Smooth muscle cell (in vitro differentiated cells): ENCODE measurements around the gene TEX2. TPM values are rescaled to one million over a fixed set of nuclear protein-coding genes. Genes with fewer than 3 reads are reported as not detected.

ENCODE experiments used
- DNase-seq: peaks from one replicate; lab custom pipeline; 2025; ENCODE audit not compliant: unreplicated experiment; lab: John Stamatoyannopoulos, UW
- H2AFZ ChIP-seq: fragments of 200-600 bp; sonication (generic); 2 replicates; pipeline ENCODE4 v1.6.0; 2016; ENCODE audit warnings: antibody characterized with exemption, low read depth, mild to moderate bottlenecking
- H3F3A ChIP-seq: fragments of 200-600 bp; sonication (generic); 2 replicates; pipeline ENCODE4 v1.6.0; 2017; ENCODE audit warnings: antibody characterized with exemption, low read depth
- H3K27ac ChIP-seq: fragments of 200-600 bp; sonication (generic); 2 replicates; pipeline ENCODE4 v1.5.1; 2016; ENCODE audit warnings: low read depth, mild to moderate bottlenecking
- H3K27me3 ChIP-seq: fragments of 200-600 bp; sonication (generic); 2 replicates; pipeline ENCODE4 v1.6.1; 2016; ENCODE audit warnings: low read depth, mild to moderate bottlenecking
- H3K36me3 ChIP-seq: fragments of 200-600 bp; sonication (generic); 2 replicates; pipeline ENCODE4 v1.5.1; 2016; ENCODE audit warnings: low read depth
- H3K4me1 ChIP-seq: fragments of 200-600 bp; sonication (generic); 2 replicates; pipeline ENCODE4 v1.5.1; 2016; ENCODE audit warnings: low read depth
- H3K4me2 ChIP-seq: fragments of 200-600 bp; sonication (generic); 2 replicates; pipeline ENCODE4 v1.6.0; 2016; ENCODE audit warnings: mild to moderate bottlenecking
- H3K4me3 ChIP-seq: fragments of 200-600 bp; sonication (generic); 2 replicates; pipeline ENCODE4 v1.5.1; 2016; ENCODE audit warnings: mild to moderate bottlenecking
- H3K79me2 ChIP-seq: fragments of 200-600 bp; sonication (generic); 2 replicates; pipeline ENCODE4 v1.6.0; 2016; ENCODE audit warnings: low read depth, mild to moderate bottlenecking
- H3K9ac ChIP-seq: fragments of 200-600 bp; sonication (generic); 2 replicates; pipeline ENCODE4 v1.6.0; 2016; ENCODE audit warnings: low read depth
- H3K9me3 ChIP-seq: fragments of 200-600 bp; sonication (generic); replicated peaks from 2 replicates; pipeline ENCODE4 v1.5.1; 2016; ENCODE audit warnings: low read depth
- H4K20me1 ChIP-seq: fragments of 200-600 bp; sonication (generic); 2 replicates; pipeline ENCODE4 v1.6.0; 2016; ENCODE audit warnings: low read depth
- WGBS: methylation state at CpG from one replicate; pipeline ENCODE4 v1.1.7; 2016; ENCODE audit warnings: low lambda C conversion rate; 5-methylcytosine and 5-hydroxymethylcytosine counted together
- polyA plus RNA-seq: library from polyadenylated mRNA; unstranded; fragments of >200 nt; fragmentation: Nextera tagmentation; extraction: Ambion mirVana; gene quantifications from 2 replicates; pipeline ENCODE4 v1.2.1, GENCODE V29; 2016
- total RNA-seq: library from RNA; depleted of rRNA; stranded (reverse); fragments of >200 nt; gene quantifications from 2 replicates; pipeline ENCODE4 v1.2.3, GENCODE V29; 2014
- TF ChIP-seq, protein P1 (sequence below): fragments of 200-600 bp; sonication (generic); IDR thresholded peaks from 2 replicates; pipeline ENCODE4 v1.5.1; 2017; ENCODE audit warnings: borderline replicate concordance, mild to moderate bottlenecking, antibody characterized with exemption; ENCODE audit not compliant: insufficient read depth, poor library complexity, severe bottlenecking

Gene TEX2
- total and polyA plus RNA-seq, 2 experiments from 2014 or later, result 8.6 to 26.2 TPM

DNA sequence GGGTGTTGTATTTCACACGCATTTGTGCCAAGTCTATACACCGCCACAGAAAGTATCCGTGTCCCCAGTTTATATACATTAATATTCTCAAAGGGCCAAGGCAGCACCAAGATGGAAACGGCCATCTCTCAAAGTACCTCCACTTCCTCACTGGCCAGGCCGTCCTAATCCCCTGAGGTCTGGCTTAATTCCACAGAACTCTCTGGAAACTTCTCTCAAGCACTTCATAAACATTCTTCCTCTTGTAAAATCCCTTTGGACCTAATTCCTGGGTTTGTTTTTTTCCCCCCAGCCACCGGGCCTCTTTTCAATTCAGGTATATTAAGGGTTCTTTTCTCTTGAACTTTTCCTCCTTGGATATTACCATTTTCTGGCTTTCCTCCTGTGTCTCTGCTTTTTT, 128.1 kb downstream of the TEX2 start:
- no peaks in the 10 kb centered on the region for H3K27me3 ChIP-seq
- no peaks in the 10 kb centered on the region for H3F3A ChIP-seq
- 48% methylated on average over 6 of the region's 6 CpGs for WGBS
- DNase-seq, result no peak
- H3K9ac ChIP-seq, result no peak overlapping the region
- H3K36me3 ChIP-seq, result no peaks in the 10 kb centered on the region
- H3K9me3 ChIP-seq, result no peaks in the 10 kb centered on the region
- no peaks in the 10 kb centered on the region for H4K20me1 ChIP-seq
- peak overlapping the region; percentile 6 for H3K4me2 ChIP-seq
- H3K27ac ChIP-seq, result no peak overlapping the region
- H3K79me2 ChIP-seq, result no peaks in the 10 kb centered on the region
- H3K4me1 ChIP-seq, result no peaks in the 10 kb centered on the region
- no peak overlapping the region for H3K4me3 ChIP-seq
- no peak overlapping the region for H2AFZ ChIP-seq
- TF ChIP-seq, protein P1, sequence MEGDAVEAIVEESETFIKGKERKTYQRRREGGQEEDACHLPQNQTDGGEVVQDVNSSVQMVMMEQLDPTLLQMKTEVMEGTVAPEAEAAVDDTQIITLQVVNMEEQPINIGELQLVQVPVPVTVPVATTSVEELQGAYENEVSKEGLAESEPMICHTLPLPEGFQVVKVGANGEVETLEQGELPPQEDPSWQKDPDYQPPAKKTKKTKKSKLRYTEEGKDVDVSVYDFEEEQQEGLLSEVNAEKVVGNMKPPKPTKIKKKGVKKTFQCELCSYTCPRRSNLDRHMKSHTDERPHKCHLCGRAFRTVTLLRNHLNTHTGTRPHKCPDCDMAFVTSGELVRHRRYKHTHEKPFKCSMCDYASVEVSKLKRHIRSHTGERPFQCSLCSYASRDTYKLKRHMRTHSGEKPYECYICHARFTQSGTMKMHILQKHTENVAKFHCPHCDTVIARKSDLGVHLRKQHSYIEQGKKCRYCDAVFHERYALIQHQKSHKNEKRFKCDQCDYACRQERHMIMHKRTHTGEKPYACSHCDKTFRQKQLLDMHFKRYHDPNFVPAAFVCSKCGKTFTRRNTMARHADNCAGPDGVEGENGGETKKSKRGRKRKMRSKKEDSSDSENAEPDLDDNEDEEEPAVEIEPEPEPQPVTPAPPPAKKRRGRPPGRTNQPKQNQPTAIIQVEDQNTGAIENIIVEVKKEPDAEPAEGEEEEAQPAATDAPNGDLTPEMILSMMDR, result no peak

DNA sequence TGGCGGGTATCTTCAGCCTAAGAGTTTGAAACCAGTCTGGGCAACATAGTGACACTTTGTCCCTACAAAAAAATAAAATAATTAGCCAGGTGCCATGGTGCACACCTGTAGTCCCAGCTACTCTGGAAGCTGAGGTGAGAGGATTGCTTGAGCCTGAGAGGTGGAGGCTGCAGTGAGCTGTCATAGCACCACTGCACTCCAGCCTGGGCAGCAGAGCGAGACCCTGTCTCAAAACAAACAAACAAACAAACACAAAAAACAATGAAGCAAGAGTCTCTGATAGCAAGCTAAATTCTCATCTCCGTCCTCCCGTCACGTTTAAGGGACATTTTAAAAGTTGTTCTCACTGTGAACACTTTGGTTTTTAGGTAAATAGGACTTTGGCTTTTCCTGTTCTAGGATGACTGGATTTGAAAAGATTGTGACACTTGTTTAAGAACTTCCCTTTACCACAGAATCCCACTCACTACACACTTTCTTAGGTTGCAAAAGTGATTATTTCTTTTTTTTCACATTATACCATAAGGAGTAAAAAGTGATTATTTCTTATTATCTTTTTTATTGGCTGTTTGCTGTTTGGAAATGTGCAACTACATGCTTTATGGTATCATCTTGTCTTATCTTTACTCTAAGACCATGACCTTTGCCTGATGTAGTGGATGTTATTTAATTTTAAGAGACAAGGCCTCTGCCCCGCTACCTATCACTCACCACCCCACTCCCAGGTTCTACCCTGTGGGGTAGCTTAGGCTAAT, 128.7 kb downstream of the TEX2 start:
- Histone ChIP-seq H3K36me3 (no peaks in the 10 kb centered on the region), H3K9ac (no peak overlapping the region), H3K4me2 (no peak overlapping the region), H4K20me1 (no peaks in the 10 kb centered on the region), H3K79me2 (no peaks in the 10 kb centered on the region), H3K27ac (no peak overlapping the region), H2AFZ (no peak overlapping the region), H3K4me3 (no peak overlapping the region), H3F3A (no peaks in the 10 kb centered on the region), H3K9me3 (no peaks in the 10 kb centered on the region), H3K4me1 (no peaks in the 10 kb centered on the region), H3K27me3 (no peaks in the 10 kb centered on the region)
- TF ChIP-seq, protein P1, result no peak
- WGBS, result 84% methylated on average over 6 of the region's 6 CpGs
- DNase-seq, result no peak

DNA sequence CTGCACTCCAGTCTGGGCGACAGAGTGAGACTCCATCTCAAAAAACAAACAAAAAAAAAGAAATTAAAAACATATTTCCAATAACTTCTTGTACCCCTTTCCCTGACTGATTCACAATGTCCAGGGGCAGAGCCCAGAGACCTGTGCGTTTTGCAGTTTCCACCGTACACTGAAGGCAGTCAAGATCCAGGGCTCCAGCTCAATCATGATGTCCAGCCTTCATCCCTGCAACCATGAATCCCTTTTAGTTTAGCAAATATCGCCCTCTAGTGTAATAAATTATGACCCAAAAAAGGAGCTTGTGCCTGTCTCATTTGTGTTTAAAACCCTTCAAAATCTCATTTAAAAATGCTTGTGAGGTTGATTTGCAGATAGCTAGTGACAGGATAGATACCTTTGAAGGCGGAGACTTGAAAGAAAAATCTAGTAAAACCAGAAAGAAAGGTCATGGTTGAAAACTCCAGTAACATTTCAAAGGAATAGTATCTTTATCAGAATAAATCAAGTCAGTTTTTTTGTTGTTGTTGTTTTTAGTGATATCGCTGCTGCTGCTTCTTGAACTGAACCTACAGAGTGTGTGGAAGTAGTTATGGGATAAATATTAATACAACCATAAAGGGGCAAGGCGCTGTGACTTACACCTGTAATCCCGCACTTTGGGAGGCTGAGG, 129.4 kb downstream of the TEX2 start:
- Histone ChIP-seq H3K79me2 (peaks cover 5% of the 10 kb centered on the region), H3F3A (no peaks in the 10 kb centered on the region), H3K36me3 (no peaks in the 10 kb centered on the region), H3K27me3 (no peaks in the 10 kb centered on the region), H4K20me1 (peaks cover 5% of the 10 kb centered on the region), H3K4me3 (no peak overlapping the region), H3K4me1 (peaks cover 5% of the 10 kb centered on the region), H3K27ac (no peak overlapping the region), H3K4me2 (no peak overlapping the region), H2AFZ (no peak overlapping the region), H3K9me3 (no peaks in the 10 kb centered on the region), H3K9ac (no peak overlapping the region)
- no peak for DNase-seq
- TF ChIP-seq, protein P1, result peak; percentile 78
- WGBS, result 46% methylated on average over 8 of the region's 8 CpGs
